GM23248 (cell line): ENCODE data around the gene FABP7.

Experiments used
- EZH2 ChIP-seq: fragments of 200-600 bp; sonication (generic); IDR thresholded peaks from 2 replicates; pipeline ENCODE4 v1.6.1; 2018; ENCODE audit warnings: antibody characterized with exemption, mild to moderate bottlenecking; ENCODE audit not compliant: insufficient read depth, poor library complexity, severe bottlenecking
- EZH2phosphoT487 ChIP-seq: fragments of 200-600 bp; sonication (generic); IDR thresholded peaks from 2 replicates; pipeline ENCODE4 v1.6.1; 2018; ENCODE audit warnings: antibody characterized with exemption, moderate library complexity, mild to moderate bottlenecking, low read depth; ENCODE audit not compliant: insufficient read depth

DNA sequence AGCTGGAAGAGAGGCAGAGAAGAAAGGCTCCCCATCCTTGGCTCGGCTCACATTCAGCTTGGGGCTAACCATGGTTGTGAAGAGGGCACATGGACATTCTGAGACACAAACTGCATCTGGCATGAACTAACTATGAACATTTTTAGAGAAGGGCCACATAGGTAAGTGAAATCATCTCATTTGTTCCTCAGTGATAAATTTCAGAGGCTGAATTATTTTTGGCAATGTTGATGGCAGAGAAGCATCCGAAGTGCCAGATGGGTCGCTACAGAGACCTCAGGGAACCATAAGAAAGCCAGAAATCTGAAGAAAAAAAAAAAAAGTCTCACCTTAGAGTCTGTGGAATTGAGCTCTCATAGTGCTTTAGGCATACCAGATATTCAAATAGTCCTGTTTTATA lies 49.2 kb upstream of the FABP7 start:
- no peak for TF ChIP-seq EZH2
- no peak for TF ChIP-seq EZH2phosphoT487
